ENCODE results near the gene CYP24A1.

GRCh38 chr20:54114109-54114508, 59.7 kb downstream of the CYP24A1 start:
- TF ChIP-seq REST (IDR thresholded peaks at IDR 0.05; ENCODE audit: insufficient read depth in 1 of 2, low read depth in 2 of 2, low read length in 2 of 2), result no peak
- no peak for TF ChIP-seq TAF1 (IDR thresholded peaks at IDR 0.05; ENCODE audit: borderline replicate concordance, insufficient read depth, low read length)
- no peak for TF ChIP-seq SIN3A (IDR thresholded peaks at IDR 0.05; ENCODE audit: borderline replicate concordance, insufficient read depth, low read length)
- no peak for TF ChIP-seq POLR2AphosphoS5 (IDR thresholded peaks at IDR 0.05; ENCODE audit: low read depth, low read length)
- no peak for TF ChIP-seq FOXP2 (optimal IDR thresholded peaks at IDR 0.05; ENCODE audit: borderline replicate concordance, extremely low read depth, extremely low read length, insufficient read depth)

All from PFSK-1 (cell line).